Measurements from ENCODE around the gene AFMID.

AFMID gene

DNA sequence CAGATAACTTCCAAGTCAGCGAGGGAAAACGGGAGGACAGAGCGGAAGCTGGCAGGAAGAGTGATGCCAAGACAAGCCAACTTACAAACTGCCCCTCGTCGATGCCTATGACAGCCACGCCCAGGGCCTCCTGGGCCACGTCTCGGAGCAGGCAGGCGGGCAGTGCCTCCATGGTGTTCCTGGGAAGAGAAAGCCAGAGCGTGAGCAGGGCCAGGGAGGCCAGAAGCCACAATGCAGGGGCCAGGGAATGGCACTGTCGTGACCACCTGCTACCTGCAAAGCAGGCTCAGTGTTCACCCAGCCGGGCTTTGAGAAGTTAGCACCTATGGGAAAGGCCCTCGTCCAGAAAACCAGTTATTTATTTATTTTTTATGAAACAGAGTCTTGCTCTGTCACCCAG lies 4.7 kb upstream of the AFMID start:
- ATAC-seq (ENCODE audit: low read depth) (no peak), DNase-seq (ENCODE audit: low spot score in 2 of 2) (no peak)
- H3K9me3 Mint-ChIP-seq = no peaks in the 10 kb centered on the region
- H3K27me3 Mint-ChIP-seq = no peaks in the 10 kb centered on the region
- no peaks in the 10 kb centered on the region for H3K36me3 Mint-ChIP-seq
- no peak overlapping the region for H3K4me3 Mint-ChIP-seq
- no peak overlapping the region for H3K27ac Mint-ChIP-seq
- peaks cover 16% of the 10 kb centered on the region for H3K4me1 Mint-ChIP-seq

DNA sequence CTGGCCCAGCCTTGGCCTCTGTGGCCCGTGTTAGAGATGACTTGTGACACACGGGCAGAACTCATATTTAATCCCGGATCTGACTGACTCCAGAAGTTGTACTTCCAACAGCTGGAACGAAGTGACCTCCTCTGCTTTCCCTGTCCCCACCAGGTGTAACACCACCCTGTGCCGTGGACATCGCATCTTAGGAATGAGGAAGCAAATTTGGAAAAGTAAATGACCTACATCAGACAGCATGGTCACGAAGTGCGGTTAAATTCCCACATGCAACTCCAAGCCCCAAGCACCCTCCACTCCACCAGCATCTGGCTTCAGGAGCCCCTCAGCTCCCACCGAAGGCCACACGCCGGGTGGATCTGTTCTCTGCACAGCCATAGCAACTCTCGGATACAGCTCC lies 3.2 kb upstream of the AFMID start:
- H3K27ac Mint-ChIP-seq = no peak overlapping the region
- H3K4me3 Mint-ChIP-seq = no peak overlapping the region
- no peak for DNase-seq (ENCODE audit: low spot score in 2 of 2)
- peaks cover 22% of the 10 kb centered on the region for H3K4me1 Mint-ChIP-seq
- no peaks in the 10 kb centered on the region for H3K36me3 Mint-ChIP-seq
- no peaks in the 10 kb centered on the region for H3K9me3 Mint-ChIP-seq
- ATAC-seq (ENCODE audit: low read depth) = no peak
- H3K27me3 Mint-ChIP-seq = no peaks in the 10 kb centered on the region

DNA sequence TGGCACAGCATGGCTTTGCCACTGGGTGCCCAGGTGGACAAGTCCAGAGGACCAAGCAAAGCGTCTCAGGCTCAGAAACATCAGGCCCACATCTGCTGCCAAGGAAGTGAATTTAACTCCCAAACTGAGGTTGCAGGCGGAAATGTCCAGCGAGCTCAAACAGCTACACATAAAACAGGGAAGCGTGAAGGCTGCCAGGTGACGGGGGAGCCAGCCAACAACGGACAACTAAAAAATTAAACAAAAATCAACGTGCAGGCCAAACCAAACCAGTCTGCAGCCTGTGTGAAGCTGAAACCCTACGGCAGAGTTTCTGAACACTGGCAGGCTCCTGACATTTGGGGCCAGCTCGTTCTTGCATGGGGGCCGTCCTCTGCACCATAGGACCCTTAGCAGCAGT lies 2.8 kb upstream of the AFMID start:
- no peak overlapping the region for H3K27ac Mint-ChIP-seq
- H3K9me3 Mint-ChIP-seq = no peaks in the 10 kb centered on the region
- no peaks in the 10 kb centered on the region for H3K27me3 Mint-ChIP-seq
- ATAC-seq (ENCODE audit: low read depth) (no peak), DNase-seq (ENCODE audit: low spot score in 2 of 2) (no peak)
- H3K36me3 Mint-ChIP-seq = no peaks in the 10 kb centered on the region
- H3K4me1 Mint-ChIP-seq = peaks cover 22% of the 10 kb centered on the region
- H3K4me3 Mint-ChIP-seq = no peak overlapping the region

DNA sequence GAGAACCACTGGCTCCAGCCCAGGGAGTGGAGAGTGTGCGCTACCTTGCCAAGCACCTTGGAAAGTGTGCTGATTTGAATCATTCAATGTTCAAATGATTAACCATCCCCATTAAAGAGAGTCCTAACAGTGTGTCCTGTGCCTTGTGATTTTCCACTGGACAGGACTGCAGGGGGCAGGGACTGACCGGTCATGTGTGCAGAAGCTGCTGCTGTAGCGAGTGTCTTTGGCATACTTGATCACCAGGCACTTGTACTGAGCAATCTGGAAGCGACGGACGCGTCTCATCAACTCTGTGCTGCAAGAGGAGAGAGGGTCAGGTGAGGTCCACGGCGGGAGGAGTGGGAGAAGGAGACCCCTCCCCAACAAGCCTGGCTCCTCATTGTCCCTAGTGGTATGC lies 2.3 kb upstream of the AFMID start:
- Mint-ChIP-seq H3K36me3 (no peaks in the 10 kb centered on the region), H3K4me3 (no peak overlapping the region), H3K9me3 (no peaks in the 10 kb centered on the region), H3K27ac (no peak overlapping the region), H3K4me1 (peaks cover 22% of the 10 kb centered on the region), H3K27me3 (no peaks in the 10 kb centered on the region)
- no peak for ATAC-seq (ENCODE audit: low read depth)
- no peak for DNase-seq (ENCODE audit: low spot score in 2 of 2)

DNA sequence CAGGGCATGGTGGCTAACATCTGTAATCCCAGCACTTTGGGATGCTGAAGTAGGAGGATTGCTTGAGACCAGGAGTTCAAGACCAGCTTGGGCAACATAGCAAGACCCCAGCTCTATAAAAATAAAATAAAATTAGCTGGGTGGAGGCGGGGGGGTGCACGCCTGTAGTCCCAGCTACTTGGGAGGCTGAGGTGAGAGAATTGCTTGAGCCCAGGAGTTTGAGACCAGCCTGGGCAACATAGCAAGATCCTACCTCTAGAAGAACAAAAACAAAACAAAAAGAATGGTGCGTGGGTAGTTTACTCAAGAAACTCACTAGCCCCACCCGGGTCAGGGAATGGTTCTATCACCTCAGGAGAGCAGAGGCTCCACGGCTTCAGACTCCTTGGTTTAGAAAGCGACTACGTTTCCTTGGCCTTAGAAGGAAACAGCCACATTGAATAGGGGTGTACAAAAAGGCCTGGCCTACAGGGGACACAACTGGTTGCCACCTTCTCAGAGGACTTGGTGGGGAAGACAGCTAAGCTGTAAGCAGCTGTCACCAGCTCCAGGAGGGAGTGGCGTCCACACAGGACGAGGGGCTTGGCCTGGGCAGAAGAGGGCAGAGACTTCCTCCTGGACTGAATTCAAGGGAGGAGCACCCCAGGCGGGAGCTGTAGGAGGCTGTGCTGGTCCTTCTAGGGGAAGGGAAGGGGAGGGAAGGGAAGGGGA lies 1.0 kb upstream of the AFMID start:
- ATAC-seq (ENCODE audit: low read depth) (no peak), DNase-seq (ENCODE audit: low spot score in 2 of 2) (no peak)
- Mint-ChIP-seq H3K4me1 (peaks cover 18% of the 10 kb centered on the region), H3K9me3 (no peaks in the 10 kb centered on the region), H3K27ac (peak overlapping the region; percentile 80), H3K36me3 (no peaks in the 10 kb centered on the region), H3K4me3 (peak overlapping the region; percentile 87), H3K27me3 (no peaks in the 10 kb centered on the region)

DNA sequence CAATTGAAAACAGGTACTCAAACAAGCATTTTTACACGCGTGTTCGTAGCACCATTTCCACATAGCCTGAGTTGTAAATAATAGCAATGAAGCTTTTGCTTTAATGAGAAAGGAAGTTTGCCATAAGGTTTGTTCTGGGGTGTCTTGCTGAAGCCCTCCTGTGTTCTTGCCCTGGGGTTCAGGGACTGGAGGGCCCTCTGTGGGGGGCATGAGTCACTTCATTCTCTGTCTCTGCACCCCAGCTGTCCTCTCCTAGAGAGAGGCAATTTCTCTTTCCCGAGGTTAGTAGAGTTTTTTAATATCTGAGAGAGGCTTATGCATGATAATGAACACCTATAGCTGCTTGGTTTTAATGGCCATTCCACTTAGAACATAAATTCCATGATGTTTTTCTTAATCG lies 9.6 kb downstream of the AFMID start:
- DNase-seq (ENCODE audit: low spot score in 2 of 2) = no peak
- H3K9me3 Mint-ChIP-seq = no peaks in the 10 kb centered on the region
- H3K4me1 Mint-ChIP-seq = peaks cover 15% of the 10 kb centered on the region
- H3K36me3 Mint-ChIP-seq = peaks cover 2% of the 10 kb centered on the region
- no peaks in the 10 kb centered on the region for H3K27me3 Mint-ChIP-seq
- ATAC-seq (ENCODE audit: low read depth) = no peak
- no peak overlapping the region for H3K4me3 Mint-ChIP-seq
- no peak overlapping the region for H3K27ac Mint-ChIP-seq

DNA sequence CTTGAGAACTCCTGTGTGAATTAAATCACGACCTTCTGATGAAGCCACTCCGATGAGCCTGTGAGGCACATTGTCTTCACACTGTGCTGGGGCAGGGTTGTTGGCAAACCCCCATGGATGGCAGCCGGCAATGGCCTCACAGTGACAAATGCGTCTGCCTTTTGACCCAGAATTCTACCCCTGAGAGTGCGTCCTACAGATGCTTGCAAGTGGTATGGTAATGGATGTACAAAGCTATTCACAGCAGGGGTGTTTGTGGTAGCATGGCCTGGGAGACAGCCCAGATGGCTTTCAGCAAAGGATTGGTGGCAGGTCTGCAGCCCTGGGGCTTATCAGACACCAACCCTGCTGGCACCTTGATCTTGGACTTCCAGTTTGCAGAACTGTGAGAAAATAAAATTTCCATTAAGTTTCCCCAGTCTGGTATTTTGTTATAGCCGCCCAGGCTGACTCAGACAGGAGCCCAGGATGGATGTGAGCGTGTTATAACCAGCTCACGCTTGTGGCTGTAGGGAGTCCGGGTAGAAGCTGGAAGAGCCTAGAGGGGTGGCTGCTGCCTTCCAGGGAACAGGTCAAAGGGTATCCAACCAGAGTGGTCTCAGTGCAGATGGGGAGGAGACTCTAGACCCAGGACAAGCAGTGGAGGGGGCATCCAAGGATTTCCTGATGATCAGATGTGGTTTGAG lies 10.1 kb downstream of the AFMID start:
- Mint-ChIP-seq H3K9me3 (no peaks in the 10 kb centered on the region), H3K27me3 (no peaks in the 10 kb centered on the region)
- ATAC-seq (ENCODE audit: low read depth) = no peak

DNA sequence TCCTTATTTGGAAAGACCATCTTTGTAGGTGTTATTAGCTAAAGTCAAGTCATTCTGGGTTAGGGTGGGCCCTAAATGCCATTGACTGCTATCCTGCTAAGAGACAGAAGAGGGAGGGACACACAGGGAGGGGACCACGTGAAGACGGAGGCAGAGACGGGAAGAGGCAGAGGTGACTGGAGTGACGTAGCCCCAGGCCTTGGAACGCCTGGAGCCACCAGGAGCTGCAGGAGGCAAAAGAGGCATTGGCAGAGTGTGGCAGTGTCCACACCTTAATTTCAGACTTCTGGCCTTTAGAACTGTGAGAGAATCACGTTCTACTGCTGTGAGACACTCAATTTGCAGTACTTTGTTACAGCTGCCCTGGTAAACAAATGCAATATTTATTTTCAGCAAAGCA lies 13.3 kb downstream of the AFMID start:
- no peaks in the 10 kb centered on the region for H3K27me3 Mint-ChIP-seq
- DNase-seq (ENCODE audit: low spot score in 2 of 2) (no peak), ATAC-seq (ENCODE audit: low read depth) (no peak)
- H3K36me3 Mint-ChIP-seq = peaks cover 5% of the 10 kb centered on the region
- H3K9me3 Mint-ChIP-seq = no peaks in the 10 kb centered on the region
- H3K4me3 Mint-ChIP-seq = no peak overlapping the region
- H3K27ac Mint-ChIP-seq = no peak overlapping the region
- H3K4me1 Mint-ChIP-seq = peaks cover 7% of the 10 kb centered on the region

More for the DNA sequence above, 10.1 kb downstream of the AFMID start:
- peaks cover 15% of the 10 kb centered on the region for H3K4me1 Mint-ChIP-seq
- DNase-seq (ENCODE audit: low spot score in 2 of 2) = no peak
- no peak overlapping the region for H3K27ac Mint-ChIP-seq
- peak overlapping the region; percentile 25 for H3K4me3 Mint-ChIP-seq
- H3K36me3 Mint-ChIP-seq = peaks cover 2% of the 10 kb centered on the region

DNA sequence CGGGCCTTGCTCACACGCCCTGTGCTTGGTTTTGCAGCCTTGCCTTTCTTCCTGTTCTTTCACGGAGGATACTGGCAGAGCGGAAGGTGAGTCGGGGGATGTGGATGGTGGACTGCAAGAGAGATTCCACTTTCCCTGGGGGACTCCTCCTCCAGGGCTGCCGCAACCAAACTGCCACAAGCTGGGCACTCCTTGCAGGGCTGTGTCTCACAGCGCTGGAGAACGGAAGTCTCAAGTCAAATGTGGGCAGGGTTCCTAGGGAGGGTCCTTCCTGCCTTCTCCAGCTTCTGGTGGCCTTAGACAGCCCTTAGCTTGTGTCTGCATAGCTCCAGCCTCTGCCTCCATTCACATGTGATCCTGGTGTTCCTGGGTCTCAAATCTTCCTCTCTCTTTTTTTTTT lies 15.5 kb downstream of the AFMID start:
- DNase-seq (ENCODE audit: low spot score in 2 of 2) (no peak), ATAC-seq (ENCODE audit: low read depth) (no peak)
- Mint-ChIP-seq H3K36me3 (peaks cover 5% of the 10 kb centered on the region), H3K27me3 (no peaks in the 10 kb centered on the region), H3K4me1 (peaks cover 12% of the 10 kb centered on the region), H3K27ac (no peak overlapping the region), H3K9me3 (no peaks in the 10 kb centered on the region), H3K4me3 (no peak overlapping the region)

DNA sequence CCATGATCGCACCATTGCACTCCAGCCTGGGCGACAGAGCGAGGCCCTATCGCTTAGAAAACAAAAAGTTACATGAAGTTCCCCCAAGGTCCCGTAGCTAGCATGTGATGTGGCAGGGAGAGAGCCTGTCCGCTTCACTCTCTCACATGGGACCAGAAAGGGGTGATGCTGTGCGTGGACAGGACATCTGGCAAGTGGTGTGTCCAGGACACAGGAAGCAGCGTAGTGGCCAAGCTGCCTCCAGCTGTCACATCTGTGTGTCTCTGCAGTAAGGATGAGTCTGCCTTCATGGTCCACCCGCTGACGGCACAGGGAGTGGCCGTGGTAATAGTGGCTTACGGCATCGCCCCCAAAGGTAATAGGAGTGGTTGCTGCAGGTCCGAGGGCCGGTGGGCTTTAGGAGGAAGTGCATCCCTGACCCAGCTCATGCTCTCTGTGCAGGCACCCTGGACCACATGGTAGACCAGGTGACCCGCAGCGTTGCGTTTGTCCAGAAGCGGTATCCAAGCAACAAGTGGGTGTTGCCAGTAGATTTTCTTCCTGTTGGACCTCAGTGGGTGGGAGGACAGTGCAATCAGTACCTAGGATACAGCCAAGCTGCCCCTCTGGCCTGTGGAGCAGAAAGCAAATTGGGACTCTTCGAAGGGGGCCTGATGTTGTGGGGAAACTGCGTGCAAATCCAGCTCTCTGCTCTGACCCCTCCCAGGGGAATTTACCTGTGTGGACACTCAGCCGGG lies 17.4 kb downstream of the AFMID start:
- no peak for DNase-seq (ENCODE audit: low spot score in 2 of 2)
- Mint-ChIP-seq H3K27me3 (no peaks in the 10 kb centered on the region), H3K4me3 (no peak overlapping the region), H3K9me3 (no peaks in the 10 kb centered on the region), H3K36me3 (peaks cover 5% of the 10 kb centered on the region), H3K27ac (no peak overlapping the region), H3K4me1 (peaks cover 4% of the 10 kb centered on the region)
- no peak for ATAC-seq (ENCODE audit: low read depth)

DNA sequence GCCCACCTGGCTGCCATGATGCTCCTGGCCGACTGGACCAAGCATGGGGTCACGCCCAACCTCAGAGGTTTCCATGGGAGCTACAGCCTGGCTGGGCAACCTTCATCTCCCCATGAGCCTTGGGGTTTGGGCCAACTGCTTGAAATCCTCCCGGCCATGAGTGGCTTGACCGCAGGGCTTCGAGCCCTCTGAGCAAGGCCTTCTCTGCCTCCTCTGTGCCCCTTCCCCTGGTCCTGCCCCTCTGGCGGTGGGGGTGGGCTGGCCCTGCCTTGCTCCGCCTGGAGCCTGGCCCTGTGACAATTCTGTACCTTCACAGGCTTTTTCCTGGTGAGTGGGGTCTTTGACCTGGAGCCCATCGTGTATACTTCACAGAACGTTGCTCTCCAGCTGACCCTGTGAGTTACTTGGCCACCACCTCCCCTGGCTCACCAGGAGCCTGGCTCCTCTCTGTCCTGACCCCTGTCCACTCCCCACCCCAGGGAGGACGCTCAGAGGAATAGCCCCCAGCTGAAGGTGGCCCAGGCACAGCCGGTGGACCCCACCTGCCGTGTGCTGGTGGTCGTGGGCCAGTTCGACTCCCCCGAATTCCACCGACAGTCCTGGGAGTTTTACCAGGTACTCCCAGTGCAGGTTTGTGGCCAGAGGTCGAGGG lies 18.1 kb downstream of the AFMID start:
- no peak for ATAC-seq (ENCODE audit: low read depth)
- DNase-seq (ENCODE audit: low spot score in 2 of 2) = no peak
- Mint-ChIP-seq H3K27ac (no peak overlapping the region), H3K27me3 (no peaks in the 10 kb centered on the region), H3K36me3 (peaks cover 5% of the 10 kb centered on the region), H3K4me3 (no peak overlapping the region), H3K4me1 (peaks cover 4% of the 10 kb centered on the region), H3K9me3 (no peaks in the 10 kb centered on the region)

DNA sequence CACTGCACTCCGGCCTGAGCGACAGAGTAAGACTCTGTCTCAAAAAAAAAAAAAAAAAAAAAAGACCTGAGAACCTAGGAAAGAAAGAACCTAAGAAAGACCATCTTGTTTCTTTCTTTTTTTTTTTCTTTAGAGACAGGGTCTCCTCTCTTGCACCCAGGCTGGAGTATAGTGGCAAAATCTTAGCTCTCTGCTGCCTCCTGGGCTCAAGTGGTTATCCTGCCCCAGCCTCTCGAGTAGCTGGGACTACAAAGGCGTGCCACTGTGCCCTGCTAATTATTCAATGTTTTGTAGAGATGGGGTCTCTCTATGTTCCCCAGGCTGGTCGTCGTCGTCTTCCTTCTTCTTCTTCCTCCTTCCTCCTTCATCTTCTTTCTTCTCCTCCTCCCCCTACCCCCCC lies 19.1 kb downstream of the AFMID start:
- Mint-ChIP-seq H3K36me3 (peaks cover 5% of the 10 kb centered on the region), H3K27ac (no peak overlapping the region), H3K4me3 (no peak overlapping the region), H3K9me3 (no peaks in the 10 kb centered on the region), H3K27me3 (no peaks in the 10 kb centered on the region), H3K4me1 (peaks cover 4% of the 10 kb centered on the region)
- no peak for ATAC-seq (ENCODE audit: low read depth)
- DNase-seq (ENCODE audit: low spot score in 2 of 2) = no peak

DNA sequence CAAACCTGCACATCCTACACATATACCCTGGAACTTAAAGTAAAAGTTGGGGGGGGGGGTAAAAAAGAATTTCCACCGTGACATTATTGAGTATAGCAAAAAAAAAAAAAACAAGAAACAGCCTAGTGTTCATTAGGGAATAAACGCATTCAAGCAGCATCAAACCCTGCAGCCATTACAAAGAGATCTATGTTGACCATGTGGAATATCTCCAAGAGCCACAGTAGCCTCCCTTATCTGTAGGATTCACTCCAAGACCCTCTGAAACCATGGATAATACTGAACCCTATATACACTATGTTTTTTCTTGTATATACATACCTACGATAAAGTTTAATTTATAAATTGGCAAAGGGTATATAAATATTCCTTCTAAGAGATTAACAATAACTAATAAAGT lies 21.3 kb downstream of the AFMID start:
- no peak for ATAC-seq (ENCODE audit: low read depth)
- DNase-seq (ENCODE audit: low spot score in 2 of 2) = no peak
- H3K4me1 Mint-ChIP-seq = peaks cover 4% of the 10 kb centered on the region
- H3K36me3 Mint-ChIP-seq = peaks cover 4% of the 10 kb centered on the region
- H3K27ac Mint-ChIP-seq = no peak overlapping the region
- H3K27me3 Mint-ChIP-seq = peaks cover 2% of the 10 kb centered on the region
- no peaks in the 10 kb centered on the region for H3K9me3 Mint-ChIP-seq
- no peak overlapping the region for H3K4me3 Mint-ChIP-seq

DNA sequence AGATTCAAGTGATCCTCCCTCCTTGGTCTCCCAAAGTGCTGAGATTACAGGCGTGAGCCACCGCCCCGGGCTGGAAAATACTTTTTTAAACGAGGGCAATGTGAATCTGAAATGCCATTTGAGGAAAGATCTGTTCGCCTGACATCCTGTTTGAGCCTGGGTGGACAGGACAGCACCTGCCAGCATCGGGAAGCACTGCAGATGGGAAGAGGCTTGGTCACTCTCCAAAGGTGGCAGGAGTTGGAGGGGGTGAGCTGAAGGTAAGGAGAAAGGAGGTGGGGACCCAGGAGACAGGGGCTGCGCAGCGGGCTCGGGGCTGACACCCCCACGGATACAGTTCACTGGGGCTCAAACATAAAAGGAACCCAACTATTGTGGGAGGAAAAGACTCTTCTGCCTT lies 22.9 kb downstream of the AFMID start:
- Mint-ChIP-seq H3K4me3 (no peak overlapping the region), H3K36me3 (no peaks in the 10 kb centered on the region), H3K9me3 (no peaks in the 10 kb centered on the region), H3K27ac (no peak overlapping the region), H3K4me1 (peaks cover 7% of the 10 kb centered on the region), H3K27me3 (peaks cover 2% of the 10 kb centered on the region)
- DNase-seq (ENCODE audit: low spot score in 2 of 2) (no peak), ATAC-seq (ENCODE audit: low read depth) (no peak)
